ENCODE measurements around the gene ART1. TPM values are rescaled to one million over a fixed set of nuclear protein-coding genes. Genes with fewer than 3 reads are reported as not detected.

ART1 gene
- total RNA-seq, 1 experiment from 2014 or later = not detected

- H2BK15ac ChIP-seq (ENCODE audit: low read depth, low read length) = no peak overlapping the region
- no peaks in the 10 kb centered on the region for H3K23me2 ChIP-seq (ENCODE audit: insufficient read length, low read depth, low read length, poor library complexity, severe bottlenecking)
- H3K36me3 Mint-ChIP-seq (ENCODE audit: insufficient read depth in 1 of 3, low read depth in 3 of 3) = no peaks in the 10 kb centered on the region
- H3K79me1 ChIP-seq (ENCODE audit: insufficient read depth, low read depth, low read length, poor library complexity, severe bottlenecking) = no peaks in the 10 kb centered on the region
- WGBS (ENCODE audit: extremely low coverage, insufficient read length, low lambda C conversion rate) = no CpG with 5 or more reads among the region's 10 CpGs
- no peak for TF ChIP-seq CTCF (conservative IDR thresholded peaks at IDR 0.05)
- no peaks in the 10 kb centered on the region for H3K9me3 Mint-ChIP-seq
- no peak overlapping the region for H2BK12ac ChIP-seq (ENCODE audit: insufficient read length, low read depth, low read length)
- H3K4me1 ChIP-seq (ENCODE audit: insufficient read depth, low read length) = no peaks in the 10 kb centered on the region
- no peak overlapping the region for H2BK20ac ChIP-seq (ENCODE audit: low read depth, low read length, poor library complexity, severe bottlenecking)
- no peaks in the 10 kb centered on the region for H3K27me3 ChIP-seq (ENCODE audit: insufficient read depth, low read length)
- H2AK5ac ChIP-seq (ENCODE audit: insufficient read length, low read length) = no peak overlapping the region
- no peaks in the 10 kb centered on the region for H3K27me3 Mint-ChIP-seq (ENCODE audit: low read depth)
- no peaks in the 10 kb centered on the region for H3K9me3 ChIP-seq (ENCODE audit: control insufficient read depth, low read depth, low read length)
- H4K91ac ChIP-seq (ENCODE audit: insufficient read length, low read depth, low read length) = no peak overlapping the region
- H3K27ac Mint-ChIP-seq = peak overlapping the region in 2 of 3 experiments; percentile 42 to 49; a peak in 3 of 7 replicates
- no peak overlapping the region for H4K8ac ChIP-seq (replicated peaks; ENCODE audit: insufficient read length, low read depth, low read length)
- H3K14ac ChIP-seq (ENCODE audit: insufficient read depth, low read length) = no peak overlapping the region
- H3K4me3 Mint-ChIP-seq = no peak overlapping the region
- no peak overlapping the region for H3K27ac ChIP-seq (ENCODE audit: insufficient read length, low read depth, low read length)
- no peak overlapping the region for H3T11ph ChIP-seq (ENCODE audit: low read length)
- no peak overlapping the region for H3K9ac ChIP-seq (ENCODE audit: extremely low read depth, insufficient read length, low read length)
- H3K79me2 ChIP-seq (ENCODE audit: insufficient read depth, low read length) = no peaks in the 10 kb centered on the region
- no peak overlapping the region for H4K5ac ChIP-seq (ENCODE audit: insufficient read length, low read depth, low read length)
- no peak overlapping the region for H3K18ac ChIP-seq (ENCODE audit: insufficient read length, low read depth, low read length)
- no peak overlapping the region for H2AFZ ChIP-seq (ENCODE audit: low read length)
- no peak overlapping the region for H3K4ac ChIP-seq (ENCODE audit: low read depth, low read length)
- DNase-seq = no peak
- no peak overlapping the region for H3K4me2 ChIP-seq (ENCODE audit: insufficient read depth, insufficient read length, low read length)
- peaks cover 17 to 18% of the 10 kb centered on the region in 2 experiments for H3K4me1 Mint-ChIP-seq
- no peak overlapping the region for H2BK120ac ChIP-seq (ENCODE audit: low read depth, low read length, poor library complexity, severe bottlenecking)
- H3K56ac ChIP-seq (ENCODE audit: insufficient read length, low read depth, low read length) = no peak overlapping the region
- H2BK5ac ChIP-seq (ENCODE audit: insufficient read length, low read length) = no peak overlapping the region
- no peak overlapping the region for H3K23ac ChIP-seq (ENCODE audit: insufficient read length, low read depth, low read length)
- H4K20me1 ChIP-seq (ENCODE audit: control insufficient read depth, insufficient read depth, insufficient read length) = no peaks in the 10 kb centered on the region
These were observed 30.8 kb upstream of the ART1 start for GRCh38 chr11:3613998-3614741.
